CD4-positive, alpha-beta T cell (primary cell): ENCODE measurements around the gene FYB1. TPM values are rescaled to one million over a fixed set of nuclear protein-coding genes. Genes with fewer than 3 reads are reported as not detected.
A peak's percentile ranks its signal among the peaks of the same experiment; 100 is the strongest.

ENCODE experiments used
- ATAC-seq: fragments of 200-7000 bp; cut with Tn5 transposase; one replicate; pipeline ENCODE4 v1.10.0; 2022; ENCODE audit warnings: mild to moderate bottlenecking; ENCODE audit not compliant: poor library complexity
- CTCF ChIA-PET: fragments of 350-600 bp; sonication (Branson Sonifier 250); formaldehyde crosslinking; loops from one replicate; lab custom pipeline; 2021; ENCODE audit warnings: antibody characterized with exemption, inconsistent platforms; lab: Charles Lee
- POLR2A ChIA-PET: fragments of 350-600 bp; sonication (Branson Sonifier 250); formaldehyde crosslinking; loops from one replicate; lab custom pipeline; 2021; ENCODE audit warnings: antibody characterized with exemption, inconsistent platforms; lab: Charles Lee
- DNase-seq, 14 experiments: peaks; one replicate each; pipeline ENCODE4 v3.0.0-alpha.2; 2013 to 2020; ENCODE audit warnings: mixed read lengths in 2 of 14
- H3K27ac ChIP-seq, 2 donors: one replicate each; pipeline versions ENCODE4 v1.5.1 to v1.7.0; 2013; ENCODE audit warnings: low read length in 2 of 2, low read depth in 1 of 2, mild to moderate bottlenecking in 1 of 2
- H3K27me3 ChIP-seq, 2 experiments: 1 replicate in 1 of 2; 2 replicates in 1 of 2; pipeline versions ENCODE4 v1.6.1 to v1.7.0; 2013; ENCODE audit warnings: low read length in 2 of 2, control low read depth in 1 of 2, mild to moderate bottlenecking in 1 of 2, moderate library complexity in 1 of 2; ENCODE audit not compliant: insufficient read depth in 2 of 2, control insufficient read depth in 1 of 2
- H3K36me3 ChIP-seq: one replicate; pipeline ENCODE4 v1.6.1; 2013; ENCODE audit warnings: low read length, control low read depth; ENCODE audit not compliant: insufficient read depth
- H3K4me1 ChIP-seq: one replicate; pipeline ENCODE4 v1.6.1; 2013; ENCODE audit warnings: low read length, control low read depth; ENCODE audit not compliant: insufficient read depth
- H3K4me3 ChIP-seq: one replicate; pipeline ENCODE4 v1.5.1; 2013; ENCODE audit warnings: mild to moderate bottlenecking, low read length, moderate library complexity
- H3K9me3 ChIP-seq, 2 experiments: 1 replicate in 1 of 2; 2 replicates in 1 of 2; pipeline versions ENCODE4 v1.6.1 to v1.7.0; 2013; ENCODE audit warnings: low read length in 2 of 2, mild to moderate bottlenecking in 2 of 2, control low read depth in 1 of 2, moderate library complexity in 1 of 2; ENCODE audit not compliant: control insufficient read depth in 1 of 2, insufficient read depth in 1 of 2
- H3K27ac Mint-ChIP-seq: one replicate; pipeline ENCODE4 v1.8.0; 2020; ENCODE audit warnings: mixed read lengths
- H3K27me3 Mint-ChIP-seq: one replicate; pipeline ENCODE4 v1.8.0; 2021; ENCODE audit warnings: mixed read lengths
- H3K36me3 Mint-ChIP-seq: one replicate; pipeline ENCODE4 v1.8.0; 2021; ENCODE audit warnings: low read depth, mixed read lengths
- H3K4me1 Mint-ChIP-seq: one replicate; pipeline ENCODE4 v1.8.0; 2021; ENCODE audit warnings: low read depth, mixed read lengths
- H3K4me3 Mint-ChIP-seq: one replicate; pipeline ENCODE4 v1.8.0; 2020; ENCODE audit warnings: mild to moderate bottlenecking, mixed read lengths
- H3K9me3 Mint-ChIP-seq: one replicate; pipeline ENCODE4 v1.8.0; 2020; ENCODE audit warnings: mixed read lengths
- intact Hi-C, 2 experiments: fragments of 100-400 bp; cut with DNase I in 1 of 2; cut with micrococcal nuclease in 1 of 2; formaldehyde crosslinking; loops; one replicate each; pipeline versions ENCODE4 v1.15.1 to v1.9.0; 2023 to 2025; cut with DNase I, micrococcal nuclease
- total RNA-seq, 174 experiments: library from RNA in 2 of 174; stranded (reverse) in 2 of 174; gene quantifications; one replicate each; pipeline ENCODE4 v1.2.3 and lab custom pipeline; 2021 to 2026
- TF ChIP-seq, protein P1 (sequence below): fragments of 200-600 bp; IDR thresholded peaks from one replicate; pipeline ENCODE4 v1.8.0; 2022; ENCODE audit warnings: antibody characterized with exemption, mild to moderate bottlenecking

The FYB1 gene
- total RNA-seq, 2 experiments from 2014 or later, result 478 to 497 TPM

DNA sequence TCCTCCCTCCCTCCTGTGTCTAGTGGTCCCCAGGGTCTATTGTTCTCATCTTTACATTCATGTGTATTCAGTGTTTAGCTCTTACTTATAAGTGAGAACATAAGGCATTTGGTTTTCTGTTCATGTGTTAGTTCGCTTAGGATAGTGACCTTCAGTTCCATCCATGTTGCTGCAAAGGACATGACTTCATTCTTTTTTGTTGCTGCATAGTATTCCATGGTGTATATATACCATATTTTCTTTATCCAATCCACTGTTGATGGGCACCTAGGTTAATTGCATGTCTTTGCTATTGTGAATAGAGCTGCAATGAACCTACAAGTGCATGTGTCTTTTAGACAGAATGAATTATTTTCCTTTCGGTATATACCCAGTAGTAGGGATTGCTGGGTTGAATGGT lies 46.8 kb downstream of the FYB1 start:
- ATAC-seq (no peak), DNase-seq (no peak)
- peaks cover 84% of the 10 kb centered on the region for H3K36me3 Mint-ChIP-seq
- peak overlapping the region; percentile 96 for H3K27ac Mint-ChIP-seq
- POLR2A ChIA-PET, result interaction anchor here (0.7 to 15.8 kb wide), 5 partner anchors 18 to 101 kb away, joined by 3 to 408 read pairs (median 6); no protein-coding TSS in a partner anchor
- Histone ChIP-seq H3K4me1 (peaks cover 56% of the 10 kb centered on the region), H3K9me3 (no peaks in the 10 kb centered on the region), H3K4me3 (no peak overlapping the region), H3K36me3 (peaks cover 36% of the 10 kb centered on the region), H3K27me3 (no peaks in the 10 kb centered on the region), H3K27ac (peak overlapping the region in 1 of 2 donors; percentile 24)
- CTCF ChIA-PET, result interaction anchor here (1.4 kb wide), 1 partner anchor 40 kb away, joined by 3 read pairs; no protein-coding TSS in a partner anchor
- TF ChIP-seq, protein P1, sequence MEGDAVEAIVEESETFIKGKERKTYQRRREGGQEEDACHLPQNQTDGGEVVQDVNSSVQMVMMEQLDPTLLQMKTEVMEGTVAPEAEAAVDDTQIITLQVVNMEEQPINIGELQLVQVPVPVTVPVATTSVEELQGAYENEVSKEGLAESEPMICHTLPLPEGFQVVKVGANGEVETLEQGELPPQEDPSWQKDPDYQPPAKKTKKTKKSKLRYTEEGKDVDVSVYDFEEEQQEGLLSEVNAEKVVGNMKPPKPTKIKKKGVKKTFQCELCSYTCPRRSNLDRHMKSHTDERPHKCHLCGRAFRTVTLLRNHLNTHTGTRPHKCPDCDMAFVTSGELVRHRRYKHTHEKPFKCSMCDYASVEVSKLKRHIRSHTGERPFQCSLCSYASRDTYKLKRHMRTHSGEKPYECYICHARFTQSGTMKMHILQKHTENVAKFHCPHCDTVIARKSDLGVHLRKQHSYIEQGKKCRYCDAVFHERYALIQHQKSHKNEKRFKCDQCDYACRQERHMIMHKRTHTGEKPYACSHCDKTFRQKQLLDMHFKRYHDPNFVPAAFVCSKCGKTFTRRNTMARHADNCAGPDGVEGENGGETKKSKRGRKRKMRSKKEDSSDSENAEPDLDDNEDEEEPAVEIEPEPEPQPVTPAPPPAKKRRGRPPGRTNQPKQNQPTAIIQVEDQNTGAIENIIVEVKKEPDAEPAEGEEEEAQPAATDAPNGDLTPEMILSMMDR, result no peak
- no peaks in the 10 kb centered on the region for H3K27me3 Mint-ChIP-seq
- H3K9me3 Mint-ChIP-seq, result no peaks in the 10 kb centered on the region
- intact Hi-C loops, result no loop called here
- H3K4me3 Mint-ChIP-seq, result peak overlapping the region; percentile 26
- peaks cover 97% of the 10 kb centered on the region for H3K4me1 Mint-ChIP-seq

GRCh38 chr5:39171647-39172046 lies 47.7 kb downstream of the FYB1 start:
- TF ChIP-seq, protein P1, result no peak
- no peaks in the 10 kb centered on the region for H3K9me3 Mint-ChIP-seq
- H3K27ac ChIP-seq, result peak overlapping the region; percentile 23 to 36
- no peaks in the 10 kb centered on the region for H3K9me3 ChIP-seq
- H3K27me3 Mint-ChIP-seq, result no peaks in the 10 kb centered on the region
- intact Hi-C loops, result loop anchor here in 1 of 2 experiments (2.0 kb wide), 1 partner anchor 21 kb away; no protein-coding TSS in a partner anchor
- H3K4me1 ChIP-seq, result peaks cover 63% of the 10 kb centered on the region
- POLR2A ChIA-PET, result interaction anchor here (0.8 to 15.8 kb wide), 3 partner anchors 10 to 102 kb away, joined by 3 to 408 read pairs (median 3); no protein-coding TSS in a partner anchor
- H3K27me3 ChIP-seq, result no peaks in the 10 kb centered on the region
- peaks cover 42% of the 10 kb centered on the region for H3K36me3 ChIP-seq
- peak overlapping the region; percentile 96 for H3K27ac Mint-ChIP-seq
- H3K36me3 Mint-ChIP-seq, result peaks cover 87% of the 10 kb centered on the region
- peaks cover 97% of the 10 kb centered on the region for H3K4me1 Mint-ChIP-seq
- no peak overlapping the region for H3K4me3 ChIP-seq
- ATAC-seq (no peak), DNase-seq (no peak)
- peak overlapping the region; percentile 52 for H3K4me3 Mint-ChIP-seq
- CTCF ChIA-PET, result no interaction called here

DNA sequence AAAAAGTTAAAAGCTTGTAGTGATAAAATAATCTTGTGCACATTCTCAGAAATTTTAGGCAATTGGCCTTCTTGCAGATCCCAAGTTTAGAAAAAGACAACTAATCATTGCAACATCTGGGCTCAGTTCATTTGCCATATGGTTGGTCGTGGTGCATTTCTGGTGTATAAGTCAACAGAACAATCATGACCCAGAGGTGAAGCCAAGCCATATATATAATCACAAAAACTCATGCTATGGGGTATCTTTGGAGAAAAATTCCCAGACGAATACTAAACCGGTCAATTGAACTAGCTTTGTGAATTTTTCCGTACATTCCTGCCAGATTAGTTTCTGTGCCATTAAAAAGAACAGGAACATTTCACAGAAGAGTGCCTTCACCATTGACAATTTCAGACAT lies 50.3 kb downstream of the FYB1 start:
- Histone ChIP-seq H3K36me3 (peaks cover 45% of the 10 kb centered on the region), H3K4me3 (no peak overlapping the region), H3K4me1 (peaks cover 62% of the 10 kb centered on the region), H3K9me3 (no peaks in the 10 kb centered on the region), H3K27me3 (no peaks in the 10 kb centered on the region), H3K27ac (no peak overlapping the region)
- Mint-ChIP-seq H3K36me3 (peaks cover 90% of the 10 kb centered on the region), H3K4me3 (peak overlapping the region; percentile 40), H3K9me3 (no peaks in the 10 kb centered on the region), H3K4me1 (peaks cover 96% of the 10 kb centered on the region), H3K27me3 (no peaks in the 10 kb centered on the region), H3K27ac (peak overlapping the region; percentile 96)
- ATAC-seq, result no peak
- TF ChIP-seq, protein P1, result no peak
- no peak for DNase-seq
- ChIA-PET CTCF (interaction anchor here (2.3 kb wide), 1 partner anchor 49 kb away, joined by 7 read pairs; no protein-coding TSS in a partner anchor), POLR2A (interaction anchor here (0.6 to 15.8 kb wide), 4 partner anchors 22 to 57 kb away, joined by 3 to 408 read pairs (median 4); no protein-coding TSS in a partner anchor)
- intact Hi-C loops, result no loop called here
